Tibial nerve (tissue), 3 donors: ENCODE results near the gene PRPF19.

Experiments used
- CTCF ChIP-seq, 5 experiments: fragments of 200-600 bp in 3 of 5; fragments of 450-650 bp in 2 of 5; sonication (generic) in 3 of 5; IDR thresholded peaks; one replicate each; pipeline ENCODE4 v1.5.1; 2016 to 2019; ENCODE audit warnings: antibody characterized with exemption in 5 of 5, mild to moderate bottlenecking in 3 of 5, moderate library complexity in 2 of 5
- POLR2A ChIP-seq, 2 donors: fragments of 450-650 bp; IDR thresholded peaks; one replicate each; pipeline ENCODE4 v1.6.1; 2017; ENCODE audit warnings: antibody characterized with exemption in 2 of 2, mild to moderate bottlenecking in 2 of 2, moderate library complexity in 2 of 2

- no peak for TF ChIP-seq POLR2A (IDR thresholded peaks at IDR 0.05)
- TF ChIP-seq CTCF (IDR thresholded peaks at IDR 0.05), result no peak
These were observed 53.1 kb downstream of the PRPF19 start for GRCh38 chr11:60852982-60853950.
